HepG2 (cell line): ENCODE data around the gene P2RY6. TPM values are rescaled to one million over a fixed set of nuclear protein-coding genes. Genes with fewer than 3 reads are reported as not detected.

Experiments used
- CTCF ChIP-seq: sonication (generic); formaldehyde crosslinking; IDR thresholded peaks from 2 replicates; pipeline ENCODE4 v1.5.0; 2020; ENCODE audit warnings: mild to moderate bottlenecking, missing genetic modification reagents, moderate library complexity
- ELF1 ChIP-seq: sonication (generic); formaldehyde crosslinking; IDR thresholded peaks from 2 replicates; pipeline ENCODE4 v1.4.0; 2020; ENCODE audit warnings: missing genetic modification reagents
- FOXO1 ChIP-seq: sonication (generic); formaldehyde crosslinking; IDR thresholded peaks from 2 replicates; pipeline ENCODE4 v1.4.0; 2020; ENCODE audit warnings: missing genetic modification reagents
- GABPA ChIP-seq, 2 experiments: IDR thresholded peaks; 2 replicates each; pipeline ENCODE4 v1.6.1; 2011 to 2016; ENCODE audit warnings: low read depth in 2 of 2, low read length in 1 of 2, missing biosample characterization in 1 of 2, missing genetic modification characterization in 1 of 2
- GABPB1 ChIP-seq: IDR thresholded peaks from 2 replicates; pipeline ENCODE4 v1.6.1; 2016; ENCODE audit warnings: mild to moderate bottlenecking, missing genetic modification reagents, moderate library complexity, missing compliant biosample characterization
- MAX ChIP-seq: IDR thresholded peaks from 2 replicates; pipeline ENCODE4 v1.6.1; 2012; ENCODE audit warnings: inconsistent platforms
- NFAT5 ChIP-seq: sonication (generic); formaldehyde crosslinking; IDR thresholded peaks from 2 replicates; pipeline ENCODE4 v1.4.0; 2020; ENCODE audit warnings: missing genetic modification reagents
- PAXIP1 ChIP-seq: sonication (generic); formaldehyde crosslinking; conservative IDR thresholded peaks from 2 replicates; pipeline ENCODE4 v1.4.0; 2020; ENCODE audit warnings: mild to moderate bottlenecking, missing genetic modification reagents, moderate library complexity
- ZNF496 ChIP-seq: sonication (generic); formaldehyde crosslinking; IDR thresholded peaks from 2 replicates; pipeline ENCODE4 v1.8.1; 2023; ENCODE audit warnings: mild to moderate bottlenecking, moderate library complexity, missing genetic modification reagents; ENCODE audit not compliant: insufficient replicate concordance
- ZNF687 ChIP-seq: sonication (generic); formaldehyde crosslinking; IDR thresholded peaks from 2 replicates; pipeline ENCODE4 v1.5.1; 2020; ENCODE audit warnings: mild to moderate bottlenecking, missing genetic modification reagents, moderate library complexity
- ZSCAN31 ChIP-seq: sonication (generic); formaldehyde crosslinking; IDR thresholded peaks from 2 replicates; pipeline ENCODE4 v1.5.0; 2020; ENCODE audit warnings: low read depth, mild to moderate bottlenecking, missing genetic modification reagents
- polyA plus RNA-seq, 8 experiments: library from polyadenylated mRNA; depleted of rRNA in 3 of 8; stranded (reverse) in 7 of 8; unstranded in 1 of 8; fragments of >200 nt; fragmentation: Illumina TruSeq in 4 of 8; extraction: Trizol in 4 of 8; gene quantifications; 2 replicates each; pipeline versions ENCODE4 v1.2.1 to v1.2.3, GENCODE V29; 2011 to 2016; ENCODE audit warnings: low read depth in 4 of 8, missing spikeins in 1 of 8, mixed read lengths in 1 of 8; ENCODE audit not compliant: insufficient read depth in 1 of 8
- total RNA-seq, 5 experiments: library from RNA; depleted of rRNA; stranded (reverse); fragments of >200 nt; fragmentation: Illumina TruSeq; extraction: Trizol; gene quantifications; 2 replicates each; pipeline ENCODE4 v1.2.3, GENCODE V29; 2016; ENCODE audit warnings: low read depth in 1 of 5

P2RY6 gene
- total and polyA plus RNA-seq, 2 of the 13 experiments (the other 11 are each of a cell fraction or from before 2014, with no cell fraction given): 0.09 to 0.29 TPM

GRCh38 chr11:73321604-73322381 lies 49.7 kb downstream of the P2RY6 start (continued):
- peak; percentile 79 for TF ChIP-seq ZNF687
- TF ChIP-seq ZNF496 (CRISPR knock-in tag): no peak
- 0 out of 2 replicates have a peak, but pooled peaks have one; percentile 30 for TF ChIP-seq MAX
- TF ChIP-seq FOXO1 (CRISPR knock-in tag): peak; percentile 12; the same call in 1 of the 2 replicates
- TF ChIP-seq GABPB1: peak; percentile 50; the same call in 1 of the 2 replicates
- peak; percentile 33; the same call in 1 of the 2 replicates for TF ChIP-seq PAXIP1 (CRISPR knock-in tag)
- TF ChIP-seq ZSCAN31: no peak
- no peak for TF ChIP-seq GABPA (IDR thresholded peaks at IDR 0.05; ENCODE audit: low read depth, low read length)
- TF ChIP-seq GABPA (CRISPR knock-in tag; IDR thresholded peaks at IDR 0.05; ENCODE audit: low read depth): peak; percentile 35; the same call in 1 of the 2 replicates
- 0 out of 2 replicates have a peak, but pooled peaks have one; percentile 14 for TF ChIP-seq ELF1 (CRISPR knock-in tag)
- TF ChIP-seq CTCF: peak; percentile 21; the same call in 1 of the 2 replicates
- TF ChIP-seq NFAT5 (CRISPR knock-in tag): no peak
